Fibroblast of lung (primary cell): ENCODE data around the gene SPOCK3. TPM values are rescaled to one million over a fixed set of nuclear protein-coding genes. Genes with fewer than 3 reads are reported as not detected.

Source experiments
- DNase-seq, 2 donors: peaks; one replicate each; pipeline versions ENCODE4 v3.0.0 to v3.0.0-alpha.2; 2010; ENCODE audit warnings: low read depth in 2 of 2
- H2AFZ ChIP-seq: 2 replicates; pipeline ENCODE4 v1.5.1; 2012; ENCODE audit warnings: low read length, control low read depth, inconsistent platforms
- H3K27ac ChIP-seq: 2 replicates; pipeline ENCODE4 v1.5.1; 2011; ENCODE audit warnings: low read length, control low read depth; ENCODE audit not compliant: insufficient read depth
- H3K27me3 ChIP-seq: 2 replicates; pipeline ENCODE4 v1.5.1; 2011; ENCODE audit warnings: mild to moderate bottlenecking, low read length; ENCODE audit not compliant: control insufficient read depth, insufficient read depth
- H3K36me3 ChIP-seq: 2 replicates; pipeline ENCODE4 v1.5.1; 2011; ENCODE audit warnings: low read length; ENCODE audit not compliant: control insufficient read depth, insufficient read depth
- H3K4me1 ChIP-seq: 2 replicates; pipeline ENCODE4 v1.5.1; 2011; ENCODE audit warnings: low read length; ENCODE audit not compliant: control insufficient read depth, insufficient read depth; ENCODE audit errors: extremely low read depth
- H3K4me2 ChIP-seq: 2 replicates; pipeline ENCODE4 v1.5.1; 2011; ENCODE audit warnings: low read length, control low read depth; ENCODE audit not compliant: insufficient read depth; ENCODE audit errors: extremely low read depth
- H3K4me3 ChIP-seq, 4 experiments: fragments of 200-600 bp in 1 of 4; sonication (generic) in 1 of 4; replicated peaks in 1 of 4; 2 replicates each; pipeline ENCODE4 v1.5.1; 2011 to 2016; ENCODE audit warnings: low read length in 4 of 4, low read depth in 3 of 4, mild to moderate bottlenecking in 3 of 4, control low read depth in 2 of 4, inconsistent platforms in 1 of 4, mixed read lengths in 1 of 4; ENCODE audit not compliant: insufficient read depth in 1 of 4; ENCODE audit errors: control extremely low read depth in 1 of 4
- H3K79me2 ChIP-seq: 2 replicates; pipeline ENCODE4 v1.5.1; 2012; ENCODE audit warnings: mild to moderate bottlenecking, low read length, inconsistent platforms; ENCODE audit not compliant: control insufficient read depth, insufficient read depth
- H3K9ac ChIP-seq: 2 replicates; pipeline ENCODE4 v1.5.1; 2011; ENCODE audit warnings: mild to moderate bottlenecking, low read length, control low read depth; ENCODE audit not compliant: insufficient read depth
- H3K9me3 ChIP-seq: 2 replicates; pipeline ENCODE4 v1.5.1; 2012; ENCODE audit warnings: low read depth, low read length; ENCODE audit not compliant: control insufficient read depth, insufficient read depth
- H4K20me1 ChIP-seq: 2 replicates; pipeline ENCODE4 v1.5.1; 2011; ENCODE audit warnings: low read length; ENCODE audit not compliant: control insufficient read depth, insufficient read depth; ENCODE audit errors: extremely low read depth
- EZH2 ChIP-seq: IDR thresholded peaks from 2 replicates; pipeline ENCODE4 v1.5.1; 2012; ENCODE audit warnings: low read length, control low read depth, mild to moderate bottlenecking; ENCODE audit errors: missing control alignments
- polyA plus RNA-seq, 2 donors: library from polyadenylated mRNA; depleted of rRNA in 1 of 2; stranded (reverse) in 1 of 2; unstranded in 1 of 2; fragments of >200 nt; gene quantifications; 2 replicates each; pipeline ENCODE4 v1.2.1, GENCODE V29; 2011 to 2012; ENCODE audit warnings: missing spikeins in 1 of 2
- total RNA-seq: library from RNA; depleted of rRNA; stranded (reverse); fragments of >200 nt; gene quantifications from 2 replicates; pipeline ENCODE4 v1.2.1, GENCODE V29; 2014
- TF ChIP-seq, protein P1 (sequence below), 2 donors: IDR thresholded peaks in 1 of 2; conservative IDR thresholded peaks in 1 of 2; 1 replicate in 1 of 2; 2 replicates in 1 of 2; pipeline ENCODE4 v1.5.1; 2011 to 2012; ENCODE audit warnings: low read length in 2 of 2, control low read depth in 1 of 2, inconsistent platforms in 1 of 2, low read depth in 1 of 2, mild to moderate bottlenecking in 1 of 2

Gene SPOCK3
- total and polyA plus RNA-seq, 2 donors (not counting 1 experiment from before 2014, with no cell fraction given): under 0.01 to 0.08 TPM

DNA sequence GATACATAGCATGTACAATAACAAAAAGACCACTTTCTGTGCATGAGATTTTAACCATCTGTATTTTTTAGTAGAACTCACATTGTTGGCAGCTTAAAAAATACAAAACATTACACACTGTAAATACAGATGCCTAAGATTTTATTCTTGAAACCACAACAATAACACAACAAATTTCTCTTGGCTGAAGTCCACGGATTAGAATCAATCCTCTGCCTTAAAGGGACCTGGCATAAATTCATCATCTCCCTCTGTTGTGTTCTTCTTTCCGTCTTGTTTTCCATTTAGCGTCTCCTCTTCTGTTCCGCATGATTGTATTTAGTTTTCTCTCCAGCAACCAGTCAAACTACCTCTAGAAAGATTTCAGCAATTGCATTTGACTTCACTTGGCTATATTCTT, 231.0 kb downstream of the SPOCK3 start:
- H3K4me1 ChIP-seq: no peaks in the 10 kb centered on the region
- no peaks in the 10 kb centered on the region for H3K79me2 ChIP-seq
- no peaks in the 10 kb centered on the region for H4K20me1 ChIP-seq
- H3K27me3 ChIP-seq: no peaks in the 10 kb centered on the region
- H3K36me3 ChIP-seq: no peaks in the 10 kb centered on the region
- H3K4me2 ChIP-seq: no peak overlapping the region
- H2AFZ ChIP-seq: no peak overlapping the region
- H3K27ac ChIP-seq: no peak overlapping the region
- H3K4me3 ChIP-seq: no peak overlapping the region
- no peak for TF ChIP-seq EZH2
- TF ChIP-seq, protein P1, sequence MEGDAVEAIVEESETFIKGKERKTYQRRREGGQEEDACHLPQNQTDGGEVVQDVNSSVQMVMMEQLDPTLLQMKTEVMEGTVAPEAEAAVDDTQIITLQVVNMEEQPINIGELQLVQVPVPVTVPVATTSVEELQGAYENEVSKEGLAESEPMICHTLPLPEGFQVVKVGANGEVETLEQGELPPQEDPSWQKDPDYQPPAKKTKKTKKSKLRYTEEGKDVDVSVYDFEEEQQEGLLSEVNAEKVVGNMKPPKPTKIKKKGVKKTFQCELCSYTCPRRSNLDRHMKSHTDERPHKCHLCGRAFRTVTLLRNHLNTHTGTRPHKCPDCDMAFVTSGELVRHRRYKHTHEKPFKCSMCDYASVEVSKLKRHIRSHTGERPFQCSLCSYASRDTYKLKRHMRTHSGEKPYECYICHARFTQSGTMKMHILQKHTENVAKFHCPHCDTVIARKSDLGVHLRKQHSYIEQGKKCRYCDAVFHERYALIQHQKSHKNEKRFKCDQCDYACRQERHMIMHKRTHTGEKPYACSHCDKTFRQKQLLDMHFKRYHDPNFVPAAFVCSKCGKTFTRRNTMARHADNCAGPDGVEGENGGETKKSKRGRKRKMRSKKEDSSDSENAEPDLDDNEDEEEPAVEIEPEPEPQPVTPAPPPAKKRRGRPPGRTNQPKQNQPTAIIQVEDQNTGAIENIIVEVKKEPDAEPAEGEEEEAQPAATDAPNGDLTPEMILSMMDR (conservative IDR thresholded peaks at IDR 0.05 in 1 of 2, IDR thresholded peaks at IDR 0.05 in 1 of 2; ENCODE audit: low read depth in 1 of 2, low read length in 2 of 2): no peak
- no peak overlapping the region for H3K9ac ChIP-seq
- DNase-seq: peak; percentile 3
- no peaks in the 10 kb centered on the region for H3K9me3 ChIP-seq

DNA sequence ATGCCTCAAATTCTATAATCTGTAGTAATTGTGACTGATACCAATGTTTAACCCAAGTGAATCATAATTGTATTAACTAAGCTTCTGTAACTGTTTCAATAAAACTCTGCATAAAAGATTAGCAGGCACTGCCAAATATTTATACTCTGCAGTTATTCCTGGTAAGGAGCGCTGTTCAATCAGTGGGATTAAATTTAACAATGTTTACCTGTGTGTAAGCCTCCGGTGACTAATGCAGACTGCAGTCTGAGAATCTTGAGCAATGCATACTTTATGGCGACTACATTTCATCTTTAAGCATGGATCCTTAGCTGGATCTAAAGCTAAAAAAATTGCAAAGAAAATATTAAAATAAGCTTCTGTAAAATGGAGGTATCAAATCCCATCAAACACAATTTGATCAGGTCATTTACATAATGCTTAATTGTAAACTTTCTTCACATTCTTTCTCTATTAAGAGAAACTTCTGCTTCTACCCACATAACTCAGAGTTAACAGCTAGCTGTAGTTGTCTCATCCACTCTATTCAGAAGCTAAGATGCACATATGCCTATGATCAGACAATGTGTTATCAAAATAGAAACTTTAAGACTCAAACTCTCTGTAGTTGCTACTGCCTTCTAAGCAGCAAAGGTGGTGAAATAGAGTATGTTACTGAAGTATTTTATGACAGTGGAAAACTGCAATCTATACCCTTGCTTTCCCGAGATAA, 234.0 kb downstream of the SPOCK3 start:
- no peak overlapping the region for H3K27ac ChIP-seq
- H3K79me2 ChIP-seq: no peaks in the 10 kb centered on the region
- no peaks in the 10 kb centered on the region for H4K20me1 ChIP-seq
- peak in 1 of 2 donors; percentile 40 for DNase-seq
- H3K9me3 ChIP-seq: no peaks in the 10 kb centered on the region
- H3K4me1 ChIP-seq: no peaks in the 10 kb centered on the region
- no peaks in the 10 kb centered on the region for H3K36me3 ChIP-seq
- H2AFZ ChIP-seq: no peak overlapping the region
- no peak overlapping the region for H3K9ac ChIP-seq
- H3K4me2 ChIP-seq: no peak overlapping the region
- no peaks in the 10 kb centered on the region for H3K27me3 ChIP-seq
- H3K4me3 ChIP-seq: no peak overlapping the region
- TF ChIP-seq, protein P1 (conservative IDR thresholded peaks at IDR 0.05 in 1 of 2, IDR thresholded peaks at IDR 0.05 in 1 of 2; ENCODE audit: low read depth in 1 of 2, low read length in 2 of 2): no peak
- TF ChIP-seq EZH2: no peak

DNA sequence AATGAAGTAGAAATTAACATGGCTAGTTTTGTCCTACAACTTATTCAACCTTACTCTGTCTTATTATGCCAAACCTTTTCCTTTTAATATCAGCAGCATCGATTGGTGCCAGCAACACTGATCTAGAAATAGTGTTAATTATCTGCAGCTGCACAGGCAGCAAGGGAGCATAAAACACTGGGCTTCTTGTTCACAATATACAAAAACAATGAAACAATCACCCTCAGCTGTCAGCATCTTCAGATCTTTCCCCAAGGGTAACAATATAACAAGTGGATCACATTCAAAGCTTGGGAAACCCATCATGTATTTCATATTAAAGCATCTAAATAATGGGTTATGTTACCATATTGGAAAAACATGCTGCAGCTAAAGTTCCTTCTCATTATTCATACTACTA, 238.1 kb downstream of the SPOCK3 start:
- Histone ChIP-seq H3K9me3 (no peaks in the 10 kb centered on the region), H3K27me3 (no peaks in the 10 kb centered on the region), H3K9ac (no peak overlapping the region), H3K4me1 (no peaks in the 10 kb centered on the region), H3K79me2 (no peaks in the 10 kb centered on the region), H3K36me3 (no peaks in the 10 kb centered on the region), H3K4me2 (no peak overlapping the region), H2AFZ (no peak overlapping the region), H3K4me3 (no peak overlapping the region), H4K20me1 (no peaks in the 10 kb centered on the region), H3K27ac (no peak overlapping the region)
- DNase-seq: no peak
- TF ChIP-seq, protein P1 (conservative IDR thresholded peaks at IDR 0.05 in 1 of 2, IDR thresholded peaks at IDR 0.05 in 1 of 2; ENCODE audit: low read depth in 1 of 2, low read length in 2 of 2): no peak
